NCI-H187 treated with DMSO at 0.1 percent for 48 hours (cell line): ENCODE measurements around the gene CTSO.
A peak's percentile ranks its signal among the peaks of the same experiment; 100 is the strongest.
"Not testable (repeated sequence)": the region's sequence is repeated elsewhere in the genome, so short reads cannot be mapped to it uniquely, and the experiment has no call there.

ENCODE experiments used
- DNase-seq: peaks from one replicate; lab custom pipeline; 2025; lab: John Stamatoyannopoulos, UW

CTSO gene

DNA sequence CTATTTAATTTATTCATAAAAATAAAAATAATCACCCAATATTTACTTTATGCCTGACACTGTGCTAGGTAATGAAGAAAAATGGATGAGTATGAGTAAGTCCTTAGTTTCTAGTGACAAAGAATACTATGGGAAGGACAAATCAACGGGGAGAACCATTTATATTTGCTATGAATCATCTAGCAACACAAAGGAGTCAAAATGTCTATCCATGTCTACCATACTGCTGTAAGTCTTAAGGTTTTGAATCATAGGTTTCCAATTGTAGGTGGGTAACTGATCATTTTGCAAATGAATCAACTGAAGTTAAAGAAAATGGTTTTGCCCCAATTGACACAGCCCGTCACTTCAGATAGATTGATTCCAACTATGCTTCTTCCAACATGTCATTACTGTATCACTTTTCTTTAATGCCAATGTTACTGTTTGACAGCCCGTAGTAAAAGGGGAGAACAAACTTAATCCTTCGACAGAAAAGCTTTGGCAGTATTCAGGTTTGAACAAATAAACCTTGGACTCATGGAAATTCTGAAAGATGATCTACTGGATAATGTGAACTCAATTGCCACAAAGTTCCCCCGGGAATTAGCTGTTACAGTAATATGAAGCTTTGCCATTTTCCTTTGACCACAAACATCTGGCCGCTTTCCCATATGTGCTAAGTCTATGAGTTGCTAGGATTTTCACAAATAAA lies 47.0 kb downstream of the CTSO start:
- DNase-seq, result peak; percentile 3

DNA sequence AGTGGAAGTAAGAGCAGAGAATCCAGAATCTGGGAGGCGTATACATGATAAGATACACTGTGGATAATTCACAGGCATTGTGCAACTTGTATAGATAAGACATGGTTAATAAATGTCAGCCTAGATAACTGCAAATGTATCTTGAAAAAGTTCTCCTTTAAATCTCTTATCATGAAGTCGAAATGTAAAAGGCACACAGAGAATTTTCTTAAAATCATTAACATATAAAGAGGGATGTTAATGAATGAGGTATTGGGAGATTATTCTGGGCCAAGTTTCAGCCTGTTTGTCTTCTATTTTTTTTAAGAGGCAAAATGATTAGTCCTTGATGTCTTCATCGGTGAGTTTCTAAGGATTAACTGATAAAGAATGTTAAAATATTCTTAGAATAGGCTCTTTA lies 49.3 kb downstream of the CTSO start:
- no peak for DNase-seq

DNA sequence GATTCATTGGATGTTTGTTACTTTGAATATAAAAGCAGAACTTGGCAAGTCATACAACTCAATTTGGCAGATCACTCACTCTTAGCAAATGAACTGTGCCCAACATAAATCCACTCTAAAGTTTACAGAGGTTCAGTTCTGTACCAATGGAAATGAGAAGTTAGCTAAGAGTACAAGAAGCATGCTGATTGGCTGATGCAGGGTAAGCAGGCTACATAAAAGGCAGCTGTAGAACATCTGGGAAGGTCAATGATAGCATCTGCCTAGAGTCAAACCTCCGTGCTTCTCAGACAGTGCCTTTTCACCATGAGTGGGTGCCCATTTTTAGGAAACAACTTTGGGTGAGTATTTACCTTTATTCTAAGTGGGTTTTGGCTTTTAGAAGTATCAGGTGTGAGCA lies 50.2 kb downstream of the CTSO start, which contains the start of gene TDO2:
TDO2 (plus strand) TSS at position 244 of the 400 bp plus-strand sequence; CDS start at position 307, 63 bp downstream.
- DNase-seq, result no peak

DNA sequence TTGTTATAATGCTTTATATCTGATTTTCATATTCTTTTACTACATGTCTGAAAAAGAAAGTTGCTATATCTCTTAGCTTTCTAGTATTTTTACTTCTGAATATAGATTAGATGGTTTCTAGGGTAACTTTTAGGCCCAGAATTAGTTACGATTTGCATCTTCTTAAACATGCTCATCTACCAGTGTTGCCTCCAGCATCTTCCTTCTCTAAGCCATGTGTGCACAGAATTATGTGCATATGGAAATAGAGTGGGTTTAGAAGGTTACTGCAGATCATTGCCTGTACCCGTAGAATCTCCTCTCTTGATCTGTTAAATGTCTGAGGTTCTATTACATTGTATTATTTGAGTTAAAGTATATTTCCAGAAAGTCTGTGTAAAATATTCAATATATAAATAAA lies 52.7 kb downstream of the CTSO start:
- DNase-seq, result no peak

DNA sequence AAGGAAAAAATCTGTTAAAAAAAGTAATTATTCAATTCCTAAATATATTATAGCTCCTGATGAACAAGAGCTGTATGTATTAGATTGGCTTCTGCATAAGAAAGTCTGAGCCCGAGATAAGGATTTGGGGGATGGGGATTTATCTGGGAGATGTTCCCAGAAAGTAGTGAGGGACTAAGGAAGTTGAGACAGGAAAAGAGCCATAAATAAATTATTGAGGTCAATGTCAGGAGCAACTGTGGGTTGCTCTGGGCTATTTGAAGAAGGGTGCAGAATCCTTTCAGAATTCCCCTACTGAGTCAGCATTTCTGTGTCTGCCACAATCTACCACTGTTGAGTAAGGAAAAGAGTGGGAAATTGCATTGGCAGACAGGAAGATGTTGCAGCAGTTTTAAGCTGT lies 53.3 kb downstream of the CTSO start:
- no peak for DNase-seq

DNA sequence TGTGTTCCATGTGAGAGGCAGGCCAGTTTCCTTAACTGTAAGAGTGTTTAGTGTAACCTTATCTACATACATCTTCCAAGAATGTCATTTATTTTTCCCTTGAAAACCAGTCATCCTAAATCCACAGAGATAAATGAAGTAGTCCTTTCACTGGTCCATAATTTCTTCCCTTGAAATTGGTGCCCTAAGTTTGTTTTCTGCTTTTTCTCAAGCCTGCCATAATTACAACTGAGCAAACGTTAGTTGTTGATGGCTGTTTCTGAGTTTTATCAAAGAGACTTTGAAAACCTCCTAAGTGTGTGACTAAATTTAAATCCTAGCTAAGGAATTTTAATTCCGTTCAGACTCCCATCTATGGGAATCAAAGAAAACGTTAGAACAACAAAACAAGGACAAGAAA lies 53.8 kb downstream of the CTSO start:
- DNase-seq, result no peak

DNA sequence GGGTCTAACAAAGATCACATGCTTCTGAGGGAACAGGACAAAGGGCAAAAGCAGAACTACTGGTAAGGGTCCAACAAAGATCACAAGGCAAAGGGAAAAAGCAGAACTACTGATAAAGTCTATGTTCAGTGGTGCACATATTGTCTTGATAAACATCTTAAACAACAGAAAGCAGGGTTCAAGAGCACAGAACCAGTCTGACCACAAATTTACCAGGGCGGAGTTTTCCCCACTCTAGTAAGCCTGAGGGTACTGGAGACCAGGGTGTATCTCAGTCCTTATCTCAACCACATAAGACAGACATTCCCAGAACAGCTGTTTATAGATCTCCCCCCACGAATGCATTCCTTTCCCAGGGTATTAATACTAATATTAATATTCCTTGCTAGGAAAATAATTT lies 55.3 kb downstream of the CTSO start:
- not testable (repeated sequence) for DNase-seq

DNA sequence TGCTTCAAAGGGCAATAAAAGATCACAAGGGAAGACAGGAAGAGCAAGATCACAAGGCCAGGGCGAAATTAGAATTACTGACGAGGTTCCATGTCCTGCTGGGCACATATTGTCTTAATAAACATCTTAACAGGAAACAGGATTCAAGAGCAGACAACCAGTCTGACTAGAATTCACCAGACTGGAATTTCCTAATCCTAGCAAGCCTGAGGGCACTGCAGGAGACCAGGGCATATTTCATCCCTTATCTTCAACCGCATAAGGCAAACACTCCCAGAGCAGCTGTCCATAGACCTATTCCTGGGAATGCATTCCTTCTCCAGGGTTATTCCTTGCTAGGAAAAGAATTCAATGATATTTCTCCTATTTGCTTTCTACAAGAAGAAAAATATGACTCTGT lies 62.6 kb downstream of the CTSO start:
- DNase-seq, result no peak

DNA sequence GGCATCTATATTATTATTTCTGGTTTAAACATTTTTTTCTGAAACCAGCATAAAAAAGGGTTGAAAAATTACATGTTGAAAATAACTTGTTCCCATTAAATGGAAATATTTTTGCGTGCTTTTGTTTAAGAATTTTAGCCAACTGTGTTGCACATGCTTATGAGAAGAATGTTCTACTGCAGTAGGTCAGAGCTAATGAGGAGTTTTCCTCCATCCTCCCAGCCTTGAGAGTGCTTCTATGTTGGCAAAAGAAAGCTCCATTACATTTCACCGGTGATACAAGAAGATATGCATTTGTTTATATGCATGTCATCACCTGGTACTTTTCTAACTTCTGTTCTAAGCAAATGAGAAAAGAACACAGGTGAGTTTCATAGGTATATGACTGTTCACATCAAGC lies 63.7 kb downstream of the CTSO start:
- DNase-seq, result no peak

DNA sequence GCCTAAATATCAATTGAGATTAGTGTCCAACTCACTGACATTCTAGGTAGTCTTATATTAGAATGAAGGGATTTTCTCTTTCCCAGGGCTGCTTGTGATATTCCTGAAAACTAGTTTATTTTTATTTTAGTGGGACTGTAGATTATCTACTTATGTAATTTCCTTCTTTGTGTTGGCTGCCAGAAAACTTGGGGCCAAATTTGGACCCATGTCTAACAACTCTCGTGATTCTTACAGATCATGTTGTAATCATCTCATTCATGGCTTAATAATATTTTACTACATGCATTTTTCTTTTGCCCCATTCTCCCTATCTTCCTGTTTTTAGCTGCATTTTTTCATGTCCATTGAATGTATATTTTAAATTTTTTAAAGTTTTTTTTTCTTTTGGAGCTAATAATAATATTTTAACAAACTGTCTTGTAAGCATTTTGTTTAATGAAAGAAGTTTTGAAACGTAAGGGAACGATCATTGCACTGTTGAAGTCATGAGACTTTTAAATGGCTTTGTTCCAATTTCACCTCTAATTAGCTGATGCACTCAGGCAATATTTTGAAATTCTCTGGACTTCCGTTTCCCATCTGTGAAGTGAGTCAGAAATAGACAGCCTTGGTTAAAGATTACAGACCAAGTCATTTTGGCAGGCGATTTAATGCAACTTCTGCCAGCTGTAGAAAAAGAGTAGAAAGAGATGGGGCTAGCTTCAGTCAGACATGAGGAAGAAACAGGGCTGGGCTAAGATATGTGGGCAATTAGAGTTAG lies 64.5 kb downstream of the CTSO start:
- DNase-seq, result no peak

DNA sequence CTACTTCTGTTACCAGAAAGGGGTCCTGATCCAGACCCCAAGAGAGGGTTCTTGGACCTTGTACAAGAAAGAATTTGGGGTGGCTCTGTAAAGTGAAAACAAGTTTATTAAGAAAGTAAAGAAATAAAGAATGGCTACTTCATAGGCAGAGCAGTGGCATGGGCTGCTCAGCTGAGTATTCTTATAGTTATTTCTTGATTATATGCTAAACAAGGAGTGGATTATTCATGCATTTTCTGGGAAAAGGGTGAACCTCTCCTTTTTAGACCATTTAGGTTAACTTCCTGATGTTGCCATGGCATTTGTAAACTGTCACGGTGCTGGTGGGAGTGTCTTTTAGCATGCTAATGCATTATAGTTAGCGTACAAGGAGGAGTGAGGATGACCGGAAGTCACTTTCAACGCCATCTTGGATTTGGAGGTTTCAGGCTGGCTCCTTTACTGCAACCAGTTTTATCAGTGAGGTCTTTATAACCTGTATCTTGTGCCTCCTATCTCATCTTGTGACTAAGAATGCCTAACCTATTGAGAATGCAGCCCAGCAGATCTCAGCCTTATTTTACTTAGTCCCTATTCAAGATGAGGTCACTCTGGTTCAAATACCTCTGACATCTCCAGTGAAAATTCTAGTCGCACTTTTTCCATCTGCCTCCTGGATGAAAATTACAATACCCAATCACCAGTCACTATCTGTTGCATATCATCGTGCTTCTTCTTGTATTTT lies 65.7 kb downstream of the CTSO start:
- DNase-seq, result no peak

DNA sequence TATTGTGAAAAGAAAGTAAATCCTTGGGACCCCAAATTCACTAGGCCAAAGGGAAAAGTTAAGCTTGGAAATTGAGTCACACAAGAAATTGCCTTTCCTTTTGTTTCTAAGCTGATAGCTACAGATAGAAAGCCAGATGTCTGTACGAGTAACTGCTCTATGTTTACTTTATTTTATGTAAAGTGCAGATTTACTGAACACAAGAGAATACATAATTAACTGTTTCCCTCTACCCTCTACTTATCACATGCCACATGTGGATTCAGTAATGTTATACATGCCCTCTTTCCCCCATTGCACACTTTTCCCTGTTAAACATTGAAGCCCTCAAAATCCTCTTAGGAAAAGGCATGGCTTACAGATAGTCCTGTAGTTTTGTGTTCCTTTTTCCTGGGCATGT lies 66.6 kb downstream of the CTSO start:
- DNase-seq, result no peak

DNA sequence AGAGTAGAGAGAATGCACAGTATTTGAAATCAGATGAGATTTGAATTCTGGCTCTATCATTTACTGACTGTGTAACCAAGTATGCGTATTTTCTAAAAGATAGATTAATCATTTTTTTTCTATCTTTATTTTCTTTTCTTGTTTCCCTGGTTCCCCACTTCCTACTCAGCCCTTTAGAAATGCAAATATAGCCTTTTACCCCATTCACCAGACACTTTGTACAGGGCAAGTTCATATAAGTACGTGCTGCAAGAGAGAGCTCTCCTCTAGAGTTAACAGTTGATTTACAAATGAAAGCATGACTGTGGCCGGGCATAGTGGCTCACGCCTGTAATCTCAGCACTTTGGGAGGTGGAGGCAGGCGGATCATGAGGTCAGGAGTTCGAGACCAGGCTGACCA lies 68.0 kb downstream of the CTSO start:
- no peak for DNase-seq

DNA sequence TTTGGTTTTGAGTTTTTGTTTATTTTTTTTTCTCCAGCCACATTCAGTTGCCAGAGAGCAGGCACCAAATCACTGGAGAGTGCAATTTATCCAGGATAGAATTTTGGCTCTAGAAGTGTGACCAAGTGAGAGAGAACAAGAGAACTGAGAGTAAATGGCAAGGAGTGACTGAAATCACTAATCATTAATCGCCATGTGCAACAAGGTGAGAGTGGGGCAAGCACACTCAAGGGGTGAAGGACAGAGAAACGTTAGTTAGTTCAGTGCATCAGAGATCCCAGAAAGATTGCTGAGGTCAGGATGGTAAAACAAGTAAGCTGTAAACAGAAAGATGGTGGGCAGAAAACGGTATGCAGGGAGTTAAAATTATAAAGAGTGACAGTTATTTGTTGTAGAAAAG lies 69.8 kb downstream of the CTSO start:
- DNase-seq, result no peak

DNA sequence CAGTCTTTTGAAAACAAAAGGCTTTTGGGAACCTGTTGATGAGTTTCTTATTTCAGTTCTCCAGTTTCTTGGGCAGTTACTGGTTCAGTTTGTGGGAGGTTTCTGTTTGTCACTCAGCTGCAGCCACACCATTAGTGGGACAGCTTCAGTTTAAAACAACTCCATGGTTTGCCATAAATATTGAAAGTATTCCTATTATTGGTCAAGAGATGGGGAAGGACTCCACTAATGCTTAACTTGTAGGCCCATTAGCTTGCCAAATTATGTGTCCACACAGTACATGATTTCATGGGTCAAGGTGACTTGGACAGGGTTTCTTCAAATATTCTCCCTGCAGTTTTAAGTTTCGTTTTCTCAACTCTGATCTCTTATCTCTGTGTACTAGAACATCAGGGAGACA lies 72.1 kb downstream of the CTSO start:
- no peak for DNase-seq

DNA sequence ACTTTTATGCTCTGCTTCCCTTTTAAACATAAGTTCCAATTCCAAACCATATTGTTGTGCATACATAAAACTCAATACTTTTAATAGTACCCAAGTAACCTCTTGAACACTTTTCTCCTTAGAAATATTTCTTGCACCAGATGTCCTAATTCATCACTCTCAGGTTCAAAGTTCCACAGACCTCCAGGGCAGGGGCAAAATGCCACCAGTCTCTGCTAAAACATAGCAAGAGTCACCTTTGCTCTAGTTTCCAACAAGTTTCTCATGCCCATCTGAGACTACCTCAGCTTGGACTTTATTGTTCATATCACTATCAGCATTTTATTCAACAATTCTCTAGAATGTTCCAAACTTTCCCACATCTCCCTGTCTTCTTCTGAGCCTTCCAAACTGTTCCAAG lies 73.9 kb downstream of the CTSO start:
- DNase-seq, result no peak

DNA sequence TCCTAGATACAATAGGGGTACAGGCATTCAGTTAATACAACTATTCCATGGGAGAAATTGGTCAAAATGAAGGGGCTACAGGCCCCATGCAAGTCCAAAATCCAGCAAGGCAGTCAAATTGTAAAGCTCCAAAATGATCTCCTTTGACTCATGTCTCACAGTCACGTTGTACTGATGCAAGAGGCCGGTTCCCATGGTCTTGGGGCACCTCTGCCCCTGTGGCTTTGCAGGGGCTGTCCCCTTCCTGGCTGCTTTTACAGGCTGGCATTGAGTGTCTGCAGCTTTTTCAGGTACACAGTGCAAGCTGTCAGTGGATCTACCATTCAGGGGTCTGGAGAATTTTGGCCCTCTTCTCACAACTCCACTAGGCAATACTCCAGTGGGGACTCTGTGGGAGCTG lies 75.1 kb downstream of the CTSO start:
- DNase-seq, result no peak

DNA sequence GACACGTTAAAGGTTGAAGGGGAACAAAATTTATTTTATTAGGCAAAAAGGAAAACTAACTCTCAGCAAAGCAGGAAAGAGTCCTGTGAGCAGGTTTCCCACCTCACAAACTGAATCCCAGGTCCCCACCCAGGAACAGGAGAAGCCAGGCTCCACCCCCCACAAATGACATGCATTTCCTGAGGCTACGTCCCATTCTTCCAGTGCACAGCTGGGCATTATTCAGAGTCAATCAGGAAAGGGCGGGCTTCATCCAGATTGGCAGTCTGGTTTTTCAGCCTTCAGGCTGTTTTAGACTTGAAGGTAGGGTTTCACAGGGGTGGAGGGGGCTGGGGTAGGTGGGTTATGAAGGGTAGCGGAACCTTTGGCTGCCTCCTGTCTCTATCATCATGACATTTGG lies 75.7 kb downstream of the CTSO start:
- no peak for DNase-seq

DNA sequence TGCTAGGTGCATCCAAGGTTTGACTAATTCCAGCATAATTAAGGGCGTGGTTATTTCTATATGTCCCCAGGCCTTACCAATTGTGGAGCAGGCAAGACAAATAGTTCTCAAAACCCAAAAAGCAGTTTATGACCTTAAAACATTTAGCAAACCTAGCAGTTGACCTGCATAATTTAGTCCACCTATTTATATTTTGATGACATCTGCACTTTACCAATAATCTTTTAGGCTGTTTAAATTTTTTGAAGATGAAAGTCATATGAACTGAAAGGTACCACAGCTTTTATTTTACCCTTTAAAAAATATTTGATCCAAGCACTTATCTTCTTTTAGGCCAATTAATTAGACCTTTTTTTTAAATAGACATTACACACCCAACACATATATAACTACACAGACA lies 77.8 kb downstream of the CTSO start:
- no peak for DNase-seq
